Spinal cord (tissue), 10 donors: ENCODE results near the gene SLFNL1. TPM values are rescaled to one million over a fixed set of nuclear protein-coding genes. Genes with fewer than 3 reads are reported as not detected.
A peak's percentile ranks its signal among the peaks of the same experiment; 100 is the strongest.

ENCODE experiments used
- DNase-seq, 6 donors: peaks; one replicate each; pipeline versions ENCODE4 v3.0.0 to v3.0.0-alpha.2; 2013 to 2015; ENCODE audit warnings: low spot score in 6 of 6, low read depth in 4 of 6
- H3K27ac ChIP-seq: one replicate; pipeline ENCODE4 v1.5.1; 2013; ENCODE audit warnings: low read depth, low read length, control low read depth
- H3K27me3 ChIP-seq: one replicate; pipeline ENCODE4 v1.6.1; 2013; ENCODE audit warnings: low read length; ENCODE audit not compliant: control insufficient read depth, insufficient read depth
- H3K36me3 ChIP-seq: one replicate; pipeline ENCODE4 v1.6.1; 2013; ENCODE audit warnings: low read length; ENCODE audit not compliant: control insufficient read depth, insufficient read depth
- H3K4me1 ChIP-seq: one replicate; pipeline ENCODE4 v1.6.1; 2013; ENCODE audit warnings: low read length; ENCODE audit not compliant: control insufficient read depth, insufficient read depth
- H3K4me3 ChIP-seq: one replicate; pipeline ENCODE4 v1.5.1; 2013; ENCODE audit warnings: low read depth, low read length, control low read depth
- H3K9me3 ChIP-seq: one replicate; pipeline ENCODE4 v1.6.1; 2013; ENCODE audit warnings: low read length; ENCODE audit not compliant: control insufficient read depth, insufficient read depth
- WGBS: methylation state at CpG from one replicate; pipeline ENCODE4 v1.1.5; 2013; ENCODE audit warnings: missing lambda C conversion rate; ENCODE audit not compliant: insufficient coverage; 5-methylcytosine and 5-hydroxymethylcytosine counted together
- polyA plus RNA-seq, 2 donors: library from polyadenylated mRNA; unstranded; fragments of 120-200 nt; gene quantifications; one replicate each; pipeline ENCODE4 v1.2.1, GENCODE V29; 2013; ENCODE audit not compliant: insufficient read length in 2 of 2
- total RNA-seq, 2 donors: library from RNA; depleted of rRNA in 1 of 2; stranded (reverse); fragments of 120-200 nt in 1 of 2; fragments of >200 nt in 1 of 2; gene quantifications; one replicate each; pipeline versions ENCODE4 v1.2.3 to v1.2.4, GENCODE V29; 2013 to 2014
- donor health status: healthy.

SLFNL1 gene
- total and polyA plus RNA-seq, 4 donors: 0.49 to 1.4 (median 0.63) TPM

DNA sequence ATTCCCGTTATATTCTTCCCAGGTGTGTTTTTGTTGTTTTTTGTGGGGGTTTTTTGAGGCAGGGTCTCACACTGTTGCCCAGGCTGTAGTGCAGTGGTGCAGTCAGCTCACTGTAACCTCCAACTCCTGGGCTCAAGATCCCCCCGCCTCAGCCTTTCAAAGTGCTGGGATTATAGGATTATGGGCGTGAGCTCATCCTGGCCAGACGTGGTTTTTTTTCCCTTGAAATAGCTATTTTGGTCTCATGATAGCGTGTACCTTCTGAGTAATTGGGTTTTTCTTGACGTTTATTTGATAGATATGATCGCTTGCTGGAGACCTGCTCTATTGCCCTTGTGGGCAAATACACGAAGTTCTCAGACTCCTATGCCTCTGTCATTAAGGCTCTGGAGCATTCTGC, 24.4 kb downstream of the SLFNL1 start:
- Histone ChIP-seq H3K36me3 (peaks cover 57% of the 10 kb centered on the region), H3K4me1 (no peaks in the 10 kb centered on the region), H3K9me3 (no peaks in the 10 kb centered on the region), H3K27me3 (no peaks in the 10 kb centered on the region), H3K4me3 (no peak overlapping the region), H3K27ac (no peak overlapping the region)
- 100% methylated on average over 4 of the region's 8 CpGs for WGBS
- no peak for DNase-seq

DNA sequence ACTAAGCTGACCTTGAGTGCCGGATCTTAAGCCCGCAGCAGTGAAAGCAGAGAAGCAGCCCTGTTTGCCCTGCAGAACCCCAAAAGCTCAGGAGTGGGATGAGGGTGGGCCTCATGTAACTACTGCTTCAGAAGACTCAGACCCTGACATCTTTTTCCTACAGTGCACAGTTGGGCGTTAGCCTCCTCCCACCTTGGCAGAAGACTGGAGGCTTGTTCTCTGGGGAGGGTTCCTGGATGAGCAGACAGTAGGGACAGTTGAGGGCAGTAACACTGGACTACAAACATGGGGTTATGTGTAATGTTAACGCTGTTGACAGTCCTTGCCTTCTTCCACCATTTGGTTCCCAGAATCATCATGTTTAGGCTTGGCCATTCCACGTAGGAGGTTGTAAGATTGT, 32.5 kb downstream of the SLFNL1 start:
- no peak overlapping the region for H3K27ac ChIP-seq
- no peak for DNase-seq
- no peaks in the 10 kb centered on the region for H3K27me3 ChIP-seq
- no peaks in the 10 kb centered on the region for H3K9me3 ChIP-seq
- peaks cover 43% of the 10 kb centered on the region for H3K36me3 ChIP-seq
- H3K4me1 ChIP-seq: no peaks in the 10 kb centered on the region
- H3K4me3 ChIP-seq: no peak overlapping the region
- 92% methylated on average over 4 of the region's 5 CpGs for WGBS

DNA sequence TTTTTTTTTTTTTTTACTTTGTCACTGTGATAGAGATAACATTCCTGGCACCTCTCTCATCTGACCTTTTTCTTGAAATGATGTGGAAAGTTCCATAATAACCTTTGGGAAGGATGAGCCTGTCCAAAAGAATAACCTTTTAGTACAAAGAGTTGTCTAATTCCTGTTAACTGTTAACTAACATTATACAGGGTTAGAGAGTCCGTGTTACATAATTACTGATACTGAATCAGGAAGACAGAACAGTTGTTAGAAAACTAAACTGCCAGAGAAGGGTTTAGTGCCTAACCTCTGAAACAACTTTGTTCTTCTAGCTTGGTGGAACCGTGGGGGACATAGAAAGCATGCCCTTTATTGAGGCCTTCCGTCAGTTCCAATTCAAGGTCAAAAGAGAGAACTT, 33.2 kb downstream of the SLFNL1 start:
- no peak overlapping the region for H3K4me3 ChIP-seq
- no peak overlapping the region for H3K27ac ChIP-seq
- no peak for DNase-seq
- H3K27me3 ChIP-seq: no peaks in the 10 kb centered on the region
- no peaks in the 10 kb centered on the region for H3K9me3 ChIP-seq
- H3K4me1 ChIP-seq: no peaks in the 10 kb centered on the region
- WGBS: 100% methylated on average over 2 of the region's 3 CpGs
- H3K36me3 ChIP-seq: peaks cover 40% of the 10 kb centered on the region

DNA sequence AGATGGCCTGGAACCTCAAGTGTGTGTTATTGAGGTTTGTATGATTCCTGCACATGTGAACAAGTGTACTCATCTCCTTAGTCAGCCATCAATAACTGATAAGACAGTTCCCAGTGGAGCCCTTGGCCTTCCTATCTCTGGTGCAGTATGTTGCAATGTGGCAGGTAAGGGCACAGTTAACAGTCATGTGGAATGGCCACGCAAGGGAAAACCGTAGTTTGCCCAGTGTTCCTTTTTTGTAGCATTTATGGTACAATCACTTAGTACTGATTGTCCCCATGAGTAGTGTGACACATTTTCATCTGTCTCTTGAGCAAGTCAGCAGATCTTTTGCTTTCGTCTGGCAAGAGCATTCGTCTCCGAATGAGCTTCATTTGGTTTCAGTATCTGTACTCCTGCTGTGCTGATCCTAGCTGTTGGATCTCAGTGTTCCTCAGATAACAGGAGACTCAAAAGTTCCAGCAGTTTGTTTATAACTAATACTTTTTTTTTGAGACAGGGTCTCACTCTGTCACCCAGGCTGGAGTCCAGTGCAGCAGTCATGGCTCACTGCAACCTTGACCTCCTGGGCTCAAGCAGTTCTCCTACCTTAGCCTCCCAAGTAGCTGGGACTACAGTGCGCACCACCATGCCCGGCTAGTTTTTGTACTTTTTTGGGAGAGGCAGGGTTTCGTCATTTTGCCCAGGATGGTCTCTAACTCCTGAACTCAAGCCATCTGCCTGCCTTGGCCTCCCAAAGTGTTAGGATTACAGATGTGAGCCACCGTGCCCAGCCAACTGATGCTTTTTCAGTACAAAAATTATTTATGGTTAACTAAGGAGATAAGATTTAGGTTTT, 33.9 kb downstream of the SLFNL1 start:
- H3K4me1 ChIP-seq: no peaks in the 10 kb centered on the region
- no peak overlapping the region for H3K4me3 ChIP-seq
- no peak overlapping the region for H3K27ac ChIP-seq
- H3K27me3 ChIP-seq: no peaks in the 10 kb centered on the region
- peaks cover 34% of the 10 kb centered on the region for H3K36me3 ChIP-seq
- peak in 1 of 6 donors; percentile 41 for DNase-seq
- 92% methylated on average over 8 of the region's 9 CpGs for WGBS
- H3K9me3 ChIP-seq: no peaks in the 10 kb centered on the region

DNA sequence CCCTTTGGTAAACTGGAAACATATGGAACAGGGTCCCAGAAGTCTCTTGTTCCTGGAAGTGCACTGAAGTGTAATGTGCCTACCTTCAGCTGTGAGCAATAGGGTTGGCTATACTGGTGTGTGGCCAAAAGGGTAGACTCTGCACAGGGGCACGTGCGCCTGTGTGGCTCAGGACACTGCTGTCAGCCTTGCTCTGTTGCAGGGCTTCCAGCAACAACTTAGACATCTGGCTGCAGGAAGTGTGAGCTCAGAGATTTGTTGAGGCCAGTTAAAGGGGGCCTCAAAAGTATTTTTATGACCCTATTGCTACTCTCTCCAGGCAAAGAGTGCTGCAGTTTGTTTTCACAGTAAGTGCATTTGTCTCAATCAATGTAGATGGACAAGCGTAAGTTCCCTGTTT, 34.6 kb downstream of the SLFNL1 start:
- WGBS: 70% methylated on average over 3 of the region's 3 CpGs
- DNase-seq: peak in 1 of 6 donors; percentile 18
- no peak overlapping the region for H3K27ac ChIP-seq

DNA sequence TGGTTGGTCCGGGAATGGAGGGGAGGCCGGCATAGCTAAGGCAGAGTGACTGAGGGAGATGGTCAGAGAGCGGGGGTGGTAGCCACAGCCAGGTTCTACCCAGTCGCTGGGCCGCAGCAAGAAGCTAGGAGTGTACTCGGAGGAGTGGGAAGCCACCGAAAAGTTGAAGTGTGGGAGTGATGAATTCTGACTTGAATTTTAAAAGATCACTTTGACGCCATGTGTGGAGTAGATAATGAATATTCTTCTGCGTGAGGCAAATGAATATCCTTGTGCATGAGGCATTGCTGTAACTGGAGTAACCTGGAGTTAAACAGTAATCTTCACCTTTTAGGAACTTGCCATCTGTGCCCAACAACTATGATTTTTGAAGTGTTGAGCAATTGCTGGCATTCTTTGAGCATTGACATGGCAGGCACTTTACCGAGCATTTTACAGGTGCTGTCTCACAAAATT, 35.2 kb downstream of the SLFNL1 start:
- Histone ChIP-seq H3K27me3 (no peaks in the 10 kb centered on the region), H3K4me3 (no peak overlapping the region), H3K27ac (no peak overlapping the region), H3K4me1 (peaks cover 2% of the 10 kb centered on the region), H3K36me3 (peaks cover 24% of the 10 kb centered on the region), H3K9me3 (no peaks in the 10 kb centered on the region)
- 83% methylated on average over 8 of the region's 10 CpGs for WGBS
- no peak for DNase-seq

More for the DNA sequence above, 34.6 kb downstream of the SLFNL1 start:
- no peaks in the 10 kb centered on the region for H3K27me3 ChIP-seq
- H3K9me3 ChIP-seq: no peaks in the 10 kb centered on the region
- H3K4me1 ChIP-seq: peaks cover under 1% of the 10 kb centered on the region
- no peak overlapping the region for H3K4me3 ChIP-seq
- H3K36me3 ChIP-seq: peaks cover 28% of the 10 kb centered on the region

DNA sequence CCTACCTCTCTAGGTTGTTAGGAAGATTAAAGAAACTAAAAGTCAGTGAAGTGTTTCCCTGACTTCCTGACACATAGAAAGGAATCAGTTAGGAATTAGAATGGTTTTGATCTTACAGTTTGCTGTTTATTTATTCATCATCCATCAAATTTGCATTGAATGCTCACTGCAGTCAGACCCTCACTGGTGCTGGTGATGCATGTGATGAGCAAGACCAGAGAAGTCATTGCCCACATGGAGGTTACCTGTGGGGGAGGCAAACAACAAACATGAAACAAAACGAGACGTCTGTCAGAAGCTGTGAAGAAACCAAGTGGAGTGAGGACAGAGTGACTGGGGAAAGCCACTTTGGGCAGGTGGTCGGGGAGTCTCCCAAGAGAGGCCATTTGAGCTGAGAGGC, 35.6 kb downstream of the SLFNL1 start:
- Histone ChIP-seq H3K27ac (no peak overlapping the region), H3K4me3 (no peak overlapping the region), H3K27me3 (no peaks in the 10 kb centered on the region), H3K36me3 (peaks cover 21% of the 10 kb centered on the region), H3K9me3 (no peaks in the 10 kb centered on the region), H3K4me1 (peaks cover 3% of the 10 kb centered on the region)
- no peak for DNase-seq
- WGBS: 88% methylated on average over 3 of the region's 3 CpGs

DNA sequence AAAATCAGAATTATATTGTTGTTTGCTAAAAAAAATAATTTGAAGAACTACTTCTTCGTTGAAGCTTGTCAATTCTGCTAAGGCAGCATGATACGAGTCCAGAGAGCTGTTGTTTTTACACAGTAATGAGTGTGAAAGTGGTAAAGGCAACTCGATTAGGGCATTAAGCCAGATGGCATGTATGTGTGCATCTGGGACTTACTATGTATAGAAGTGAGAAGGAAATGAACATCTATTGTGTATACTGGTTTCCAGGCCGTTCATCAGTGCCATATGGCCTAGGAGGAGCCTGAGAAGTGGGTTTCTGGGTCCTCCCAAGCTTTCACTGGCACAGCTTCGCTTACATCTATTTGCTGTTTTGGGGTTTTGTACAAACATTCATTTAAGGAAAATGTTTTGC, 36.4 kb downstream of the SLFNL1 start:
- H3K27me3 ChIP-seq: no peaks in the 10 kb centered on the region
- H3K27ac ChIP-seq: no peak overlapping the region
- WGBS: 70% methylated on average over 5 of the region's 5 CpGs
- DNase-seq: peak in 2 of 6 donors; percentile 54 to 66
- no peaks in the 10 kb centered on the region for H3K9me3 ChIP-seq
- H3K4me1 ChIP-seq: peaks cover 10% of the 10 kb centered on the region
- H3K4me3 ChIP-seq: no peak overlapping the region
- H3K36me3 ChIP-seq: peaks cover 20% of the 10 kb centered on the region

DNA sequence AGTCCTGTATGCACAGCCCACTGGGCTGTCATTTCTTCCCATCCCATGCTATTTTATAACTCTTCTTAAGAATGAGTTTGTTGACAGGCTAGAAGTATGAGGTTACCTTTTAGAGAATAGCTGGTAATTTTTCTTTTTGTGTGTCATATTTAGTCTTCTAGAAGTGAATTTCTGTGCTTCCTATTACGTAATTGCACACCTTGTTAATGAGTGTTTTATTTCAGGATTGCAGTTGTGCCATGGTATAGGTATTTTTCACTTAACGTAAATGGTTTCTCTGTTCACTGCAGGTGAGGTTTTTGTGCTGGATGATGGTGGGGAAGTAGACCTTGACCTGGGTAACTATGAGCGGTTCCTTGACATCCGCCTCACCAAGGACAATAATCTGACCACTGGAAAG, 37.0 kb downstream of the SLFNL1 start:
- Histone ChIP-seq H3K36me3 (peaks cover 20% of the 10 kb centered on the region), H3K27me3 (no peaks in the 10 kb centered on the region), H3K9me3 (no peaks in the 10 kb centered on the region), H3K4me3 (no peak overlapping the region), H3K4me1 (peaks cover 10% of the 10 kb centered on the region), H3K27ac (no peak overlapping the region)
- 100% methylated on average over 2 of the region's 4 CpGs for WGBS
- DNase-seq: no peak

DNA sequence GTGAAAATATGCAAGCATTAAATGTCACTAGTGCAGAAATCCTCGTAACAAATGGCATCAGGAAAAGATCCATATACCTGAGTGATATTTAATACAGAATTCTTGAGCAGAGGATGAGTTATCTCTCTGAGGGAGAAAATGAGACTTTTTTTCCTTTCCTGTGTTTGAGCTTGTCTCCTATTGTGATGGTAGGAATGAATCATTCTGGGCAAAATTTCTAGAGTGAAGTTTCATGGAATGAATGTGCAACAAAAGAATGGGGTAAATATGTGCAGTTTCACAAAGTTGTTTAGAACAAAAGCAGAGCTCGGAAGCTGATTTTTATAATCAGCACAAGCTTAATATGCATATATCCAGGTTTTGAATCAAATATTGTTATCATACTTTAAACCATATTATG, 37.5 kb downstream of the SLFNL1 start:
- H3K27me3 ChIP-seq: no peaks in the 10 kb centered on the region
- peaks cover 13% of the 10 kb centered on the region for H3K4me1 ChIP-seq
- no peak overlapping the region for H3K4me3 ChIP-seq
- H3K9me3 ChIP-seq: no peaks in the 10 kb centered on the region
- DNase-seq: no peak
- no CpG with 5 or more reads among the region's 2 CpGs for WGBS
- H3K27ac ChIP-seq: no peak overlapping the region
- peaks cover 18% of the 10 kb centered on the region for H3K36me3 ChIP-seq
